Brain pericyte (primary cell): Measurements from ENCODE around the gene ZNF91.
"Not testable (repeated sequence)": the region's sequence is repeated elsewhere in the genome, so short reads cannot be mapped to it uniquely, and the experiment has no call there.

ENCODE experiments used
- DNase-seq: peaks from one replicate; pipeline ENCODE4 v3.0.0-alpha.2; 2012; ENCODE audit warnings: low read depth, low spot score

The ZNF91 gene

DNA sequence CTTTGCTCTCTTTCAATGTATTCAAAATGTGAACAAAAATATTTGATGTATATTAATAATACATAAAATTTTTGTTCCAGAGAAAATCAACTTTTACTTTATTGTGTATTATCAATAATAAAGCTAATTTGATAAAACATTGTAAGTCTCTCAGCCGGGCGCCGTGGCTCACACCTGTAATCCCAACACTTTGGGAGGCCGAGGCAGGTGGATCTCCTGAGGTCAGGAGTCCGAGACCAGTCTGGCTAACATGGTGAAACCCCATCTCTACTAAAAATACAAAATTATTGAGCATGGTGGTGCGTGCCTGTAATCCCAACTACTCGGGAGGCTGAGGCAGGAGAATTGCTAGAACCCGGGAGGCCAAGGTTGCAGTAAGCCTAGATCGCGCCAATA is 449 bp upstream of the ZNF91 start:
- DNase-seq, result not testable (repeated sequence)

GRCh38 chr19:23394511-23394910 is 760 bp downstream of the ZNF91 start:
- DNase-seq, result no peak

GRCh38 chr19:23393121-23393520 is 2.1 kb downstream of the ZNF91 start:
- no peak for DNase-seq

GRCh38 chr19:23391236-23391635 is 4.0 kb downstream of the ZNF91 start:
- no peak for DNase-seq

- no peak for DNase-seq
Measured at GRCh38 chr19:23385404-23385803, 9.9 kb downstream of the ZNF91 start.

- no peak for DNase-seq
Measured at GRCh38 chr19:23384858-23385257, 10.4 kb downstream of the ZNF91 start.

DNA sequence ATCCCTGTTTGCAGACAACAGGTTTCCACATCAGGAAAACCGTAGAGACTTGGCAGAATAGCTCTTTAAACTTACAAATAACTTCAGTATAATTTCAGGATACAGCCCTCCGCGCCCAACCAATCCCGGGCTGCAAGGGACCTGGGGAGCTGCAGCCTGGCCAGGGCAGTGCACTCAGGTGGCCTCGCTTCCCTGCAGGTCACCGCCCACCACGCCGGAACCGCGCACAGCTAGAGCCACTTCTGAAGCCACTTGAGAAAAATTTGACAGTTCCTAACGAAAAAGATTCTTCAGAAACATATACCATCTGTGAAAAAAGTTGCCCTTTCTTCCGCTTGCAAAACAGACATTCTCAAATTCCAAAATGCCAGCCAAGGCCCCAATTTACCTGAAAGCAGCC is 11.1 kb downstream of the ZNF91 start:
- DNase-seq, result no peak

DNA sequence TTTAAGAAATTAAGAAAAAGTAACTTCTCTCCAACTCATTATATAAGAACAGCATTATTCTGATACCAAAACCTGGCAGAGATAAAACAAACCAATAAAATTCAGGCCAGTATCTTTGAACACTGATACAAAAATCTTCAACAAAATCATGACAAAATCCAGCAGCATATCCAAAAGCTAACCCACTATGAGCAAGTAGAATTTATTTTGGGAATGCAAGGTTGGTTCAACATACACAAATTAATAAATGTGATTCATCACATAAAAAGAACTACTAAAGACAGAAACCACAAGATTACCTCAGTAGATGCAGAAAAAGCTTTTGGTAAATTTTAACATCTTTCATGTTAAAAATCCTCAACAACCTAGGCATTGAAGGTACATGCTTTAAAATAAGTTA is 12.3 kb downstream of the ZNF91 start:
- no peak for DNase-seq

- no peak for DNase-seq
Measured at GRCh38 chr19:23381114-23381513, 14.2 kb downstream of the ZNF91 start.

- DNase-seq, result not testable (repeated sequence)
Measured at GRCh38 chr19:23379671-23380070, 15.6 kb downstream of the ZNF91 start.

- no peak for DNase-seq
Measured at GRCh38 chr19:23378948-23379347, 16.3 kb downstream of the ZNF91 start.

- DNase-seq, result no peak
Measured at GRCh38 chr19:23377276-23377675, 18.0 kb downstream of the ZNF91 start.

DNA sequence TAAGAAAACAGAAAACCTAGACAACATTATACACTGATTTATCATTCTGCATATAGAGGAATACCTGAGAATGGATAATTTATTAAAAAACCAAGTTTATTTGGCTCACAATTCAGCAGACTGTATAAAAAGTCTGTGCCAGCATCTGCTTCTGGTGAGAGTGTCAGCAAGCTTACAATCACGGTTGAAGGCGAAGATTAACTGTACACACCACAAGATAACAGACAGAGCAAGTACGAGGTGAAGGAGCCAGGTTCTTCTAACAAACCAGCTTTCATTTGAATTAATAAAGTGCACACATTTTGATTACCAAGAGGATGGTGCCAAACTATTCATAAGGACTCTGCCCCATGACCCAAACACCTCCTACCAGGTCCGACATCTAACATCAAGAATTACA is 28.8 kb downstream of the ZNF91 start:
- no peak for DNase-seq

DNA sequence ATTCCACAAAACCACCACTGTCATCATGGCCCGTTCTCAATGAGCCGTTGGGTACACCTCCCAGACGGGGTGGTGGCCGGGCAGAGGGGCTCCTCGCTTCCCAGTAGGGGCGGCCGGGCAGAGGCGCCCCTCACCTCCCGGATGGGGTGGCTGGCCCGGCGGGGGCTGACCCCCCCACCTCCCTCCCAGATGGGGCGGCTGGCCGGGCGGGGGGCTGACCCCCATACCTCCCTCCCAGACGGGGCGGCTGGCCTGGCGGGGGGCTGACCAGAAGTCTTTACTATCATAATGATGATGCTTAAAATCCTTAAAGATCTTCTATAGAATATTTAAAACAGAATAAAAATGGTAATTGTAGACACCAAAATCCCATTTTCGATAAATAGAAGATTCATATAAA is 29.2 kb downstream of the ZNF91 start:
- not testable (repeated sequence) for DNase-seq

- no peak for DNase-seq
Measured at GRCh38 chr19:23365222-23365621, 30.0 kb downstream of the ZNF91 start.

- DNase-seq, result not testable (repeated sequence)
Measured at GRCh38 chr19:23361843-23362242, 33.4 kb downstream of the ZNF91 start.

GRCh38 chr19:23351806-23352205 is 43.5 kb downstream of the ZNF91 start:
- DNase-seq, result no peak

DNA sequence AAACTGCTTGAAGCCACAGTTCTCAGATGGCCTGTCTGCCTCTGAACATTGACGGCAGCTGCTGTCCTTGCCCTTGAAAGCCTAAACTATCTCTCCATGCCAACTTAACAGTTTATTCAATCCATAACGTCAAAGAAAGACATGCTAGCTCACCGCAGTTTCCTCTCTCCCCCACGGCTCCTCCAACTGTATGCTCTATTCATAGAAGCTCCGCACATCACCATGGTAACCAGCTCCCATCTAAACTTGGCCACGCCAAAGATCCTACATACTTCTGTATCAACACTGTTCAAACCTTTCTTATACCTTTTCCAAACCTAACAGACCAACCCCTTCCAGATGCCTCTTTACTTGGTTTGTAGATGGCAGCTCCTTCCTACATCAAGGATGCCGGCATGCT is 48.6 kb downstream of the ZNF91 start:
- DNase-seq, result no peak

DNA sequence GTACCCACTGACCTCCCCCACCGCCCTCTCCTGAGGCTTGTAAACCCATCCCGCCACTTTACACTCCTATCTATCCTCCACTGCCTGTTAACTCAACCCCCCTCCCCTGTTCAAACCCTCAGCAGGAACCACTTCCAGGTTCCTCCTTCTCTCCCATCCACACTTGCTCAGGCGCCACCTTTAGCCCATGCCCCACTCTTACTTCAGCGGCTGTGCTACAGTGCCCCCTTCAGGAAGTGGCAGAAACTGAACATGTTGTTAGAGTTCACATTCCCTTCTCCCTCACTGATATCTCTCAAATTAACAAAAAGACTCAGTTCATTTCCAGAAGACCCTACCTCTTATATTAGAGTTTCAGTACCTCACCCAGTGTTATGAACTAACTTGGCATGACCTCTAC is 49.4 kb downstream of the ZNF91 start:
- DNase-seq, result no peak

DNA sequence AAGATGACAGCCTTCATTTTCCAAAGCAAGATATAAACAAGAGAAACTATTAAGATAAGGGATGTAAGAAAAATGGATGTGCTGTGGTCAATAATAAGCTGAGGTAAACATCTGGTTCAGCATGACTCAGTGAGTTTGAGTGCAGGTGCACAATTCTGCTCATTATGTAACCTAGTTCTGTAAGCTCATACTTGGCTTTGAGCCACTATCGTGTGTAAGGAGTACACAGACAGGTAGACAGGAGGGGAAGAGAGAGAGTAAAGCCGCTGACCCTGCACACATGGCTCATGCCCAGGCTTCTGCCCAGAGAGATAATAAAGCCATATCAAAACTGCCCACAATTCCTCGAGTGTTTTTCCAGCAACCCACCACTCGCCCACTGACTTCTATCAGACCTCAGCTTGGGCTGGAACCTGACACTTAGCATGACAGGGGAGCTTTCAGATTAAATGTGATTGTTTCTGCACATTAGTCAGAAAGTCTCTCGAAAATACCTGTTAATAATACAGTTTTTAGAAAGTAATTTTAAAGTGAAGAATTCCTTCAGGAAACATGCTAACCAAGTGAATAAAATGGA is 51.7 kb downstream of the ZNF91 start:
- no peak for DNase-seq

- DNase-seq, result no peak
Measured at GRCh38 chr19:23328211-23328610, 67.1 kb downstream of the ZNF91 start.

DNA sequence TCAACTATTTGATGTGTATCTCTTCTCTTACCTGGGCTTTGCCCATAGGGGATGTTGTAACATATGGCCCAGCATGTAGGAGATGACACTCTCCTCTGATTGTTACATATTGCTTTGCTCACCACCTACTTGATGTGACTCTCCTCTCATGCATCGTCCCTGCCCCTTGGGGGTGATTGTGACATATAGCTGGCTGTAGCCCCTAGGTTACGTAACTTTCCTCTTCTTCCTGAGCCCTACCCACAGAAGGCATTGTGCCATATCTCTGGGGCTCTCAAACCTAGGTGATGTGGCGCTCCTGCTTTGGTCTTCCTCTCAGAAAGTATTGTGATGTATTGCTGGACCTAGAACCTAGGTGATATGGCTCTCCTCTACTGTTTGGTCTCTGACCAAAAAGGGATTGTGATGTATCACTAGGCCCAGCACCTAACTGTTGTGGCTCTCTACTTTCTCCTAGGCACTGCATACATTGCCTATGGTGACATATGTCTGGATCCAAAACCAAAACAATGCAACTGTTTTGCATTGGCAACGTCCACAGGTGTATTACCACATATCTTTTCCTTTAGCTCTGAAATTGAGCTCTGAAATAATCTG is 73.2 kb downstream of the ZNF91 start:
- DNase-seq, result no peak

GRCh38 chr19:23321403-23321802 is 73.9 kb downstream of the ZNF91 start:
- DNase-seq, result not testable (repeated sequence)

DNA sequence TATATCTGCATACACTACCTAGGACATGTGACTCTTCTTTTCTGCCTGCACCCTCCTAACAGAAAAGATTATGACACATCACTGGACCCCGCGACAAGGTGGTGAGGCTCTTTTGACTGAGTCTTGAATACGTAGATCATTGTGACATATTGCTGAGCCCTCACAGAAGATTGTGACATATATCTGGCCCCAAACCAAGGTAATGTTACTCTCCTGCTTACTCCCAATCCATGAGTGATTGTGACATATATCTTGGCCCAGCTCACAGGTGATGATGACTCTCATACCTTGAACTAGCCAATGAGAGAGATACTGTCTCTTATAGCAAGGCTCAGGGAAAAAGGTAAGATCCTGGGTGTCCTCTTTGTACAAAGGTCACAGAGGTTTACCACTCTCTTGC is 75.7 kb downstream of the ZNF91 start:
- not testable (repeated sequence) for DNase-seq
